ENCODE results near the gene SNAPIN.

SNAPIN gene

DNA sequence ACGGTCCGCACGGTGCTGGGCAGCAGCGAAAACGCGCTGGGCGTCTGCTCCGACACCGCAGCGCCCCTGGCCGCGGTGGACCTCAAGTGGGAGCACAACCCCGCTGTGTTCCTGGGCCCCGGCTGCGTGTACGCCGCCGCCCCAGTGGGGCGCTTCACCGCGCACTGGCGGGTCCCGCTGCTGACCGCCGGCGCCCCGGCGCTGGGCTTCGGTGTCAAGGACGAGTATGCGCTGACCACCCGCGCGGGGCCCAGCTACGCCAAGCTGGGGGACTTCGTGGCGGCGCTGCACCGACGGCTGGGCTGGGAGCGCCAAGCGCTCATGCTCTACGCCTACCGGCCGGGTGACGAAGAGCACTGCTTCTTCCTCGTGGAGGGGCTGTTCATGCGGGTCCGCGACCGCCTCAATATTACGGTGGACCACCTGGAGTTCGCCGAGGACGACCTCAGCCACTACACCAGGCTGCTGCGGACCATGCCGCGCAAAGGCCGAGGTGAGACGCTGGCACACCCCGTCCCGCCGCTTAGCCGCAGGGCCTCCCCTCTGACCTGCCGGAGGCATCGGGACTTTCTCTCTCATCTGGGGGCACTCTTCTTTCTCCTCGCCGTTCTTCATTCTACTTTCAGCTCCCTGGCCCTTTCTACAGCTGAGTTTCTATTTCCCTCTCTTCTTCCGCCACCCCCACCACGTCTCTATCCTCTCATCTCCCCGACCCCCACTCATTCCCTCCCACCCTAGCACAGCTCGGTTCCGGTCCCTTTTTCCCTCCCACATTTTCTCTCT is 21.0 kb downstream of the SNAPIN start:
- no peak for DNase-seq

DNA sequence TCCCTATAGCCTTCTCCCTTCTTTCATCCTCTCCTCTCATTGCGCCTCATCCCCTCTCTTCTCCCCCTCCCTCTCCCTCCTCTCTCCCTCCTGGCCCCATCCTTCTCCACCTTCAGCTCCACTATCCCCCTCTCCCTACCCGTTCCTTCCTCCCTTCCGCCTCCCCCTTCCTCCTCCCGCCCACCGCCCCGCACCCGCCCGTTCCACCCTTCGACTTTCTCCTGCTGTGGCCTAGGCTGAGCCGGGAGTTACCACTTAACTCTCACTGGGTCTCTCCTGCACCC is 21.6 kb downstream of the SNAPIN start:
- DNase-seq, result no peak

DNA sequence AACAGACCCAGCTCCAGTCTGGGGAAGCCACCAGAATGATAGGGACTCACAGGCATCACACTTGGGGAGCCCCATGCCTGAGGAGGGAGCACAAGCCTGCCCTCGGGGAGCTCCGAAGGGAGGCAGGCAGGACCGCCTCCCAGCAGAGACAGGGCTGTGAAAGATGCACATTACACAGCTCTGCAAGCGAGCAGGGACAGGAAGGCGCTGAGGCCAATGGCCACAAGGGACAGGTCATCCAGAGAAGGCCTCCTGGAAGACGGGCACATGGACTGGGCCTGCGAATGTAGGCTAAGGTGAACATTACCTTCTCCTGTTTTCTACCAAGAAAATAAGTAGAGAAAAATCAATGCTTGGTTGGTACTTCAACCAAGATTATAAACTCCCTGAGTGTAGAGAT is 24.2 kb downstream of the SNAPIN start:
- no peak for DNase-seq

DNA sequence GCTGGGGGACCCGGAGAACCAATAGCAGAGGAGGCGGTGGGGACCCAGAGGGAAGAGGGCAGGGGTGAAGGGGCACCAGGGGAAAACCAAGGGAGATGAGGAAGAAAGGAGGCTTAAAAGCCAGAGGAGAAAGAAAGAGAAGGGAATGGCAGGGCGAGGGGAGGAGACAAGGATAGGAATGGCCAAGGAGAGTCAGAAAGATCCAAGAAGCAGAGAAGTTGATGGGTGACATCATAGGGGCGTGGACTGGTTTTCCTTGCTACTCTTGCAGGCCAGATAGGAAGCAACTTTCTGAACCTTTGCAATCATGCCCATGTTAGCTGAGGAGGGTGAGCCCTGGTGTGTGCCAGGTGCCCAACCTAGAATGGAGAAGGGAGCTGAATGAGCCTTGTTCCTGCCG is 25.4 kb downstream of the SNAPIN start:
- no peak for DNase-seq

DNA sequence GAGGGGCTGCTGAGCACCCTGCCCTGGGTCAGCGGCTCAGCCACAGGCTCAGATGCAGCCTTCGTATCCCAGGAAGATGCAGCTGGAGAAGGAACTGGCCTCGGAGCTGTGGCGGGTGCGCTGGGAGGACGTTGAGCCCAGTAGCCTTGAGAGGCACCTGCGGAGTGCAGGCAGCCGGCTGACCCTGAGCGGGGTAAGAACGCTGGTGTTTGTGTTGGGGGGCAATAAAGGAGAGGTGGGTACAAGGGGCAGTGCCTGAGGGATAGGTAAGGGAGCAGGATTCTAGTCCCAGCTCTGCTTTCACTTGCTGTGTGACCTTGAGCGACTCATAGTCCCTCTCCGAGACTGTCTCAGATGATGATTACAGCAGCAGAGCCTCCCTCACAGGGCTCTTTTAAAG is 26.4 kb downstream of the SNAPIN start:
- DNase-seq, result no peak

DNA sequence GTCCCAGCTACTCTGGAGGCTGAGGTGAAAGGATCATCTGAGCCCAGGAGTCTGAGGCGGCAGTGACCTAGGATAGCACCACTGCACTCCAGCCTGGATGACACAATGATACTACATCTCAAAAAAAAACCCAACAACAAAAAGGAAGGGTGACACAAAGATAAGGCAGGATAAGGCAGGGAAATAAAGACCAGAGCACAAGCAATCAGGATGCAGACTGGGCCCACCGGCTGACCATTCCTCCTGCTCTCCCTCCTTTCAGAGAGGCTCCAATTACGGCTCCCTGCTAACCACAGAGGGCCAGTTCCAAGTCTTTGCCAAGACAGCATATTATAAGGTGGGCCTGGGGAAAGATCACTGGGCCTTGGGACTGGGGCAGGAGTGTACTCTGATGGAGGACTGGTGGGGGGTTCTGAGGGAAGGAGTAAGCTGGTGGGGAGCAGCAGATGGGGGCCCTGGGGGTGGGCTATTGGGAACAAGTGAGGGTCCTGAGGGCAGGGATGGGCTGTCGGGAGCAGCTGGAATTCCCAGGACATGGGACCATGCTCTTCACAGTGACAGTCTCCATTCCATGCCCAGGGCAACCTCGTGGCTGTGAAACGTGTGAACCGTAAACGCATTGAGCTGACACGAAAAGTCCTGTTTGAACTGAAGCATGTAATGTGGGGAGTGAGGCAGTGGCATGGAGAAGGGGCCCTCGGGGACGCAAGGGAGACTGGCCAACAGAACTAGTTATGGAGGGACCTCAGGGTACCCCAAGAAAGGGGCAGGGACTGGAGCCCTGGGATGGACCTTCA is 27.2 kb downstream of the SNAPIN start:
- DNase-seq, result no peak

DNA sequence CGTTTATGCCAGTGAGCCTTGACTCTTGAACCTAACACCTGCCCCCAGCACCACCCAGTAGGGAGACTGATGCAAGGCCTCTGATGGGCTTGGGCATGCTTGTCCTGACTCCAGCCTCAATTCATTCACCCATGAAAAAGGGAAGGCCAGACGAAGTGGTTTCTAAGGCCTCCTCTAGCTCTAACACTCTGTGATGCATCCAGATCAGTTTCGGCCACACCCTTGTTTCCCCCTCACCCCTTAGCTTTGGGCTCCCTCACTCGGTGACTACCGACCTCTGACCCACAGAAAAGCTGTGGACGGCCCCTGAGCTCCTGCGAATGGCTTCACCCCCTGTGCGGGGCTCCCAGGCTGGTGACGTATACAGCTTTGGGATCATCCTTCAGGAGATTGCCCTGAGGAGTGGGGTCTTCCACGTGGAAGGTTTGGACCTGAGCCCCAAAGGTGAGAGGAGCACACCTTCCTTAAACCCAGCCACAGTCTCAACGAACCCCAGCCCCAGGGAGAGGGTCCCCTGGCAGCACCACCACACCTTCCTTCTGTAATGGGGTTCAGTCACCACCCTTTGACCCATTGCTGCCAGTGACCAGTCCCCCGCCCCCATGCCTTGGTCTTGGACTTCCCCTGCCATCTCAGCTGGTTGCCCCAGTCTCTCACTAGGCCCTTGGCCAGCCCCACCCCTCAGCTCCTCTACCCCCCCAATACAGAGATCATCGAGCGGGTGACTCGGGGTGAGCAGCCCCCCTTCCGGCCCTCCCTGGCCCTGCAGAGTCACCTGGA is 29.0 kb downstream of the SNAPIN start:
- no peak for DNase-seq

DNA sequence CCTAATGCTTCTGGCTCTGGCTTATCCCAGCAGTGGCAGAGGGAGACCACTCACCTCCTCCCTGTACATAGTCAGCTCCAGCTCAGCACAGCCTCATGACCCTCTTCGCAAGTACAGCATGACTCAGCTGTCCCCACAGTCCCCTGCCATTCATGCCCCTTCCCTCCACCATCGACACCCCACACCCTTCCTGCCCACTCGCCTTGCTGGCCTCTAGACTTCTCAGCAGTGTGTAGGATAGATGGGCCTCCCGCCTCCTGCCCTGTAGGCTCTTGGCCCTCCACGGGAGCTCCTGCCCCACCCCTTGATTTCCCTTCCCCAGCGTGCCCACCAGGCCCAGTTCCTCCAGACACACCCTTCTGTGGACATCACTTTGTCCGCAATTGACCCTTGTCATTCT is 29.8 kb downstream of the SNAPIN start:
- no peak for DNase-seq

DNA sequence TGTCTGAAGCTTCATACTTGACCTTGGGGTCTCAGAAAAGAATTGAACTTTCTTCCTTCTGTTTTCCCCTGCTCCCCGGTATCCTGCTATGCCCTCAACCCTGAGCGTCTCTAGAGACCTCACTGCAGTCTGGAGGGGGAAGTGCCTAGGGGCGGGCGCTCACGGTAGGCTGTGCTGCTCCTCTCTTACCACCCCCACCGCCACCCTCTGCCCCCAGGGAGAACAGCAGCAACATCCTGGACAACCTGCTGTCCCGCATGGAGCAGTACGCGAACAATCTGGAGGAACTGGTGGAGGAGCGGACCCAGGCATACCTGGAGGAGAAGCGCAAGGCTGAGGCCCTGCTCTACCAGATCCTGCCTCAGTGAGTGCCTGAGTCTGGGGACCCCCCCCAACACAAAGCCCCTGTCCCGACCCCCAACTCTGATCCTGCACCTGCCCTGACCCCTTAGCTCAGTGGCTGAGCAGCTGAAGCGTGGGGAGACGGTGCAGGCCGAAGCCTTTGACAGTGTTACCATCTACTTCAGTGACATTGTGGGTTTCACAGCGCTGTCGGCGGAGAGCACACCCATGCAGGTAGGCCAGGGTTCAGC is 30.3 kb downstream of the SNAPIN start:
- DNase-seq, result no peak

DNA sequence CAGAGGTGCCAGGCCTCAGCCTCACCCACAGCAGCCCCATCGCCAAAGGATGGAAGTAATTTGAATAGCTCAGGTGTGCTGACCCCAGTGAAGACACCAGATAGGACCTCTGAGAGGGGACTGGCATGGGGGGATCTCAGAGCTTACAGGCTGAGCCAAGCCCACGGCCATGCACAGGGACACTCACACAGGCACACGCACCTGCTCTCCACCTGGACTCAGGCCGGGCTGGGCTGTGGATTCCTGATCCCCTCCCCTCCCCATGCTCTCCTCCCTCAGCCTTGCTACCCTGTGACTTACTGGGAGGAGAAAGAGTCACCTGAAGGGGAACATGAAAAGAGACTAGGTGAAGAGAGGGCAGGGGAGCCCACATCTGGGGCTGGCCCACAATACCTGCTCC is 35.0 kb downstream of the SNAPIN start:
- DNase-seq, result no peak

DNA sequence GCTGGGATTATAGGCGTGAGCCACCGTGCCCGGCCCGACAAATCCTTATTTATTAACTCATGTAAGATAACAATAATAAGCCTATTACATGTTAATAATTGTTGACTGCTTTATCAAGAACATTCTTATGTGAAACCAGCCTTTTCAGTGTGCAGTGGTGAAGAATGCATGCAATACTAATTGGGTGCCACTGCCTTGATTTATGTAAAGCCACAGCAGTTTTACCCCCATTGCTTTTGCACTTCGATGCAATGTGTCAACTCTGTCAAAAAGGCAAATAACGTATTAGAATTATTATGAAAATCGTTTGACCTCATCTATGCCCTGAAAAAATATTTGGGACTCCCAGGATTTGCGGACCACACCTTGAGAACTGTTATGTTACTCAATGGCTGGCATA is 38.2 kb downstream of the SNAPIN start:
- no peak for DNase-seq

DNA sequence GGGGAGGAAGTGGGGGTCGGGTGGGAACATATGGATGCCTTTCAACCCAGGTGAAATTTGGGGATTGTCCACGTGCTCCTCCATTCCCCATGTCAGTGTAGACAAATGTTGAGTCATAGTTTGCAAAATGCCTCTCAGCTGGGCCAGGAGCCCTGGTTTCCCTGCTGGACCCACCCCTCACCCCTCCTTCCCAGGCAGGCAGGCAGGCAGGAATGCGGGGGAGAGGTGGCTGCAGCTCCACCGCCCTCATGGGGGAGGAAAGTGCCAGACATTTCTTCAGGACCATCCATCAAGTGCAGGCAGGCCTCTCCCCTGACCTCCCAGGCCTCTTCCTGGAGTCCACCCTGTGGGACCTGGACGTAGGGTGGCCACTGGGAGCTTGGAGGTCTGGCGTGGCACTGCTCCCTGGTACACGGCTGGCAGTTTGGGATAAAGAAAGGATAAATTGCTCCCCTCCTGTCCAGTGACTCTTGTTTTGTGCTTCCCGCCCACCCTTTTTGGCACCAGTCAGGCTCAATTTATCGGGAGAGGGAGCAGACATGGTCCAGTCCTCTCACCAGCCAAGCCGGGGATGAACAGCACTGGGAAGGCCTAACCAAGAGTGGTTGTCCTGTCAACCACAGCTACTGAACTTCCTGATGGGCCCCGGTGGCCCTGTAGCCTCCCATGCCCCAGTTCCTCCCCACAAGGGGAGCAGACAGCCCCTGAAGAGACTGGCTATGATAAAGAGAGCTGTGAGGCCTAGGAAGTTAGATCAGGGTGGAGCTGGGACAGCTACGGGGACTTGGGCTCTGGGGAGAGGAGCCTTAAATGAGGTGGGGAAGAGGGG is 38.9 kb downstream of the SNAPIN start:
- no peak for DNase-seq

DNA sequence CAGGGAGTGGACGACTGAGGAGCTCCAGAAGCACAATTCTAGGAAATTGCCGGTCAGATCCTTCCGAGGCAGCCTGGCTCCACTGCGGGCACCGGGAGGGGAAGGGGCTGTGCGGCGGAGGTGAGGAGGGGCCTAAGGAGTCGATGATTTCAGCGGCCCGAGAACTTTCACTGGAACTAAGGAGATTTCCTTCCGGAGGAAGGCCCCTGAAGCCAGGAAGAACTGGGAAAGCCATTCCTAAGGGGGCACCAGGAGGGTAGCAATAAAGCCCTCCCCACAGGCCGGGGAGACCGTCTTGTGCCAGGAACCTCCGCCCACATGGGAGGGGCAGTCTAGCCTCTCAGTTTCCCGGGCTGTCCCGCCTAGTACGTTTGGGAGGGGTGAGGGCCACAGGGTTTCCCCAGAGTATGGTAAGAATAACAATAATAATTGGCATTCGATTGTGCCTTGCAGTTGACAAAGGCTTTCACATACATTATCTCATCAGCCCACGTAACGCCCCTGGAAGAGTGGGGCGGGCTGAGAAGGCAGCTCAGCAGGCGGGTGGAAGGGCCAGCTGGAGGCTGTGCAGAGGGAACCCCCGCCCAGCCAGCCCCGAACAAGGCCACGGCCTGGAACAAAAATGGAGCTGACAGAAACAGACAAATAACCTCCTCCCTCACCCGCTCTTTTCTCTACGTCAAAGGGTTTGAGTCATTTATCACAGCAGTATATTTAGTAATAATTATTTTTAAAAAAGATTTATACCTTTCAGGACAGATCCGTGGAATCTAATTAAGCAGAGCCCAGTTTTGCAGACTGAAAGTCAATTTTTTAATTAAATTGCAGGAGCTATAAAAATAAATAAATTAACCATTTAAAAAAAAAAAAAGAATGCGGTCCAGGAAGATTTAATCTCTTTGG is 39.8 kb downstream of the SNAPIN start:
- no peak for DNase-seq

DNA sequence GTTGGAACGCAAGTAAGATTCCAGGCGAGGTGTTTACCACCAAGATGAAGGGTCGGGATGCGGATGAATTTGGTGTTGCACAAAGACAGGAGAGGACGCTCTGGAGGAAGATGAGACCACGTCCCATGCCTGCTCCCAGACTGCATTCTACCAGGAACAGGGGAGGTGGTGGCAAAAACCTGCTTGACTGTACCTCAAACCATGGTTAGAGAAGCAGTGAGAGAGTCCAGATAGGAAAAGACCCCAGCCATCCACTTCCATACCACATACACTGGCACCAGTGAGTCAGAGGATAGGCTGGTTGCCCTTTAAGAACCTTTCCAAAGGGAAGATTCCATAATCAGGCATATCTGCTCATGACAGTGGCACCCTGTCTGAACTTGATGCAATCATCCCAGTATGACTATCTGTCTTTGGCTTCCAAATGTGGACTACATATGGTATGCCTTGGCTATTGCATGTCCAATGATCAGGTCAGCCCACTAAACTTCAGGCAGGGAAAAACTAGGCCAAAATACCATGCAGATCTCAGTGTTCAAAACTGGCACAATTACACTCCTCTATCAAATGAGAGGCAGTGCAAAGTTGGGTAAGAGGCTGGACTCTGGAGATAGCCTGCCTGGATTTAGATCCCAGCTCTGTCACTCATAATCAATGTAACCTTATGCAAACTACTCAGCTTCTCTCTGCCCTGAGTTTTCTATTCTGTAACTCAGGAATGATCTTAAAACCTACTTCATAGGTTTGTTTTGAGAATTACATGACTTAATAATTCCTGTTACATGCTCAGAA is 40.6 kb downstream of the SNAPIN start:
- DNase-seq, result no peak

DNA sequence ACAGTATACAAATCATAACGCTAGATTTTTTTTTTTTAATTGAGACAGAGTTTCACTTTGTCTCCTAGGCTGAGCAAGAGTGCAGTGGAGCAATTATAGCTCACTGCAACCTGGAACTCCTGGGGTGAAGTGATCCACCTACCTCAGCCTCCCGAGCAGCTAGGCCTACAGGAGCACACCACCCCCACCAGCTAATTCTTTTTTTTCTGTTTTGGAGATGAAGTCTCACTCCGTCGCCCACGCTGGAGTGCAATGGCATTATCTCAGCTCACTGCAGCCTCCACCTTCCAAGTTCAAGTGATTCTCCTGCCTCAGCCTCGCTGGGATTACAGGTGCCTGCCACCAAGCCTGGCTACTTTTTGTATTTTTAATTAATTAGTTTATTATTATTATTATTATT is 41.3 kb downstream of the SNAPIN start:
- DNase-seq, result no peak

DNA sequence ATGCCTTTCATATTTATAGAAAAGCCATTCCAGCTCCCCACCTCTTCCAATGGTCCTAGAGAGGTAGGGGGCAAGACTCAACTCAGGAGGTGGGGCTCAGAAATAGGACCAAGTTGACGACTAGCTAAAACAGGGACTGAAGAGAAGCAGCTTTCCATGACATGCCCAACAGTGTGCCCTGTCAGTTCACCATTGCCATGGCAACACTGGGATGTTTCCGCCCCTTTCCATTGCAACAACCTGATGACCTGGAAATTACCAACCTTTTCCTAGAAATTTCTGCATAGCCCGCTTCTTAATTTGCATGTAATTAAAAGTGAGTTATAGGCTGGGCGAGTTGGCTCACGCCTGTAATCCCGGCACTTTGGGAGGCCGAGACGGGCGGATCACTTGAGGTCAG is 47.0 kb downstream of the SNAPIN start:
- DNase-seq, result no peak

DNA sequence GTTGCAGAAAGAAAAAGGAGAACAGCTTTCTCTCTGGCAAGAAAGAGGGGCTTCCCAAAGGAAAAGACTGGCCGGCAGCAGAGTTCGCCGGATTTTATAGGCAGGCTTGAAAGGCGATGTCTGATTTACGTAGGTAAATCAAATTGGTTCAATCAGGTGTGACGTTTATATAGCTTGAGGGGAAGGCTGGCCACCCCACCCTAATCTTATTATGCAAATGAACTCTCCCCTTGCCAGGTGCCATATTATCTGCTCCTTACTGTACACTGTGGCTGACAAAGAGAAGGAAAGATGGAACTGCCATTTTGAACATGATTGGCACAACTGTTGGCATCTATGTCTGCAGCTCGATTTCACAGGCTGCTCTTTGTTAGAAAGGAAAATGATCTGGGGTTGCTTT is 52.5 kb downstream of the SNAPIN start:
- no peak for DNase-seq
